Choroid plexus epithelial cell (primary cell): ENCODE data around the gene CELF4.

Source experiments
- DNase-seq: peaks from one replicate; pipeline ENCODE4 v3.0.0-alpha.2; 2010; ENCODE audit warnings: low read depth
- H3K4me3 ChIP-seq: 2 replicates; pipeline ENCODE4 v1.5.1; 2011; ENCODE audit warnings: low read depth, mild to moderate bottlenecking, control low read depth, low read length, moderate library complexity
- TF ChIP-seq, protein P1 (sequence below): conservative IDR thresholded peaks from 2 replicates; pipeline ENCODE4 v1.5.1; 2011; ENCODE audit warnings: low read depth, mild to moderate bottlenecking, control low read depth, inconsistent platforms, low read length, moderate library complexity

The CELF4 gene

DNA sequence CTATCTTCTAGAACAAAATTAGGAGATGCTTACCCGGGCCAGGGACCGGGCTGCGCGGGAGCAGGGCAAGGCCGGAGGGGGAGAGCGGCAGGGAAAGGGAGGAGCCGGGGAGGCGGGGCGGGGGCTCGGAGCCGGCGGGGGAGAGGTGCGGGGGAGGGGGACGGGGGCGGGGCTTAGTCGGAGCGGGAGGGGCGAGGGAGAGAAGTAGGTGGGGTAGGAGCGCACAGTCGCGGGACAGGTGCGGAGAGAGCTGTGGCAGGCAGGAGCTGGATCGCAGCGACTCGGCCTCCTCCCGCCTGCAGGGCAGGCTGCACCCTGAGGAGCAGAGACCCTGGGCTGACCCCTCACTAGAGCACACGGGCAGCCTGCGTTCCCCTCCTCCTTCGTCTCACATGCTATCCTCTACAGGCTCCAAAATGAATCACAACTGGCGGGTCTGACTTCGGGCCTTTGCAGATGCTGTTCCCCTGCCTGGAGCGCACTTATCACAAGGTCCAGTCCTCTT lies 290.3 kb downstream of the CELF4 start:
- H3K4me3 ChIP-seq: no peak overlapping the region
- no peak for DNase-seq
- TF ChIP-seq, protein P1, sequence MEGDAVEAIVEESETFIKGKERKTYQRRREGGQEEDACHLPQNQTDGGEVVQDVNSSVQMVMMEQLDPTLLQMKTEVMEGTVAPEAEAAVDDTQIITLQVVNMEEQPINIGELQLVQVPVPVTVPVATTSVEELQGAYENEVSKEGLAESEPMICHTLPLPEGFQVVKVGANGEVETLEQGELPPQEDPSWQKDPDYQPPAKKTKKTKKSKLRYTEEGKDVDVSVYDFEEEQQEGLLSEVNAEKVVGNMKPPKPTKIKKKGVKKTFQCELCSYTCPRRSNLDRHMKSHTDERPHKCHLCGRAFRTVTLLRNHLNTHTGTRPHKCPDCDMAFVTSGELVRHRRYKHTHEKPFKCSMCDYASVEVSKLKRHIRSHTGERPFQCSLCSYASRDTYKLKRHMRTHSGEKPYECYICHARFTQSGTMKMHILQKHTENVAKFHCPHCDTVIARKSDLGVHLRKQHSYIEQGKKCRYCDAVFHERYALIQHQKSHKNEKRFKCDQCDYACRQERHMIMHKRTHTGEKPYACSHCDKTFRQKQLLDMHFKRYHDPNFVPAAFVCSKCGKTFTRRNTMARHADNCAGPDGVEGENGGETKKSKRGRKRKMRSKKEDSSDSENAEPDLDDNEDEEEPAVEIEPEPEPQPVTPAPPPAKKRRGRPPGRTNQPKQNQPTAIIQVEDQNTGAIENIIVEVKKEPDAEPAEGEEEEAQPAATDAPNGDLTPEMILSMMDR: no peak

DNA sequence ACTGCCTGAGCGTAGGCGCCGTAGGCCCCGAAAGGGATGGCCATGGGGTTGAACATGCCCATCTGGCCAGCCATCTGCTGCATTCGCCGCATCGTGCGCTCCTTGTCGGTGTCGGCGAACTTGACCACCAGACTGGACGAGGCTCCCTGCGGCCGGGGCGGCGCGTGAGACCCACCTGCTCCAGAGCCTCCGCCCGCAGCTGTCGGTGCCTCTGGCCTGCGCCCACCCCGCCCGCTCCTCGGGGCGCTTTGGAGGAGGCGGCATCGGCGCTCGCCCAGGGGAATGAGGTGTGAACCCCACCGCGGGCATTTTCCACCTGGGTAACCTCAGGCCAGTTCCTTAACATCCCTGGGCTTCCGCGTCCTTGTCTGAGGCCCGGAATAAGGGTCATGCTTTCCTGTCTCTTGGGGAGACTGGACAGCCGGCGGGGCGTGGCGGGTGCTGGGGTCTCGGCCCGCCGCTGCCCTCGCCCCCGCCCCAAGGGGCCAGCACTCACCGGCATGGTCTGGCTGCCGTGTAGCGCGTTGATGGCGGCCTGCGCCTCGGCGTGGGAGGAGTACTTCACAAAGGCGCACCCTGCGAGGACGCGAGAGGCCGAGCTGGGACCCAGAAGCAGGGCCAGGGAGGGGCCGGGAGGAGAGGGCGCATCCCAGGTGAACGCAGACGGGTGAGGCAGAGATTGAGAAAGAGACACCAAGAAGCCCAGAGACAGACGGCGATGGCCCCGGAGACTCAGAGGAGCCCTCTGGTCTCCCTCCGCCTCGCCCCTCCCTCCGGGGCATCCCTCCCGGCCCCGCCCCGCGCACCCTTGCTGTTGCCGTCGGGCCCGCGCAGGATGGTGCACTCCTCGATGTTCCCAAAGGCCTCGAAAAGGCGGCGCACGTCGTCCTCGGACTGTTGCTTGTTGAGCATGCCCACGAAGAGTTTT lies 291.0 kb downstream of the CELF4 start:
- no peak overlapping the region for H3K4me3 ChIP-seq
- TF ChIP-seq, protein P1: no peak
- DNase-seq: no peak

DNA sequence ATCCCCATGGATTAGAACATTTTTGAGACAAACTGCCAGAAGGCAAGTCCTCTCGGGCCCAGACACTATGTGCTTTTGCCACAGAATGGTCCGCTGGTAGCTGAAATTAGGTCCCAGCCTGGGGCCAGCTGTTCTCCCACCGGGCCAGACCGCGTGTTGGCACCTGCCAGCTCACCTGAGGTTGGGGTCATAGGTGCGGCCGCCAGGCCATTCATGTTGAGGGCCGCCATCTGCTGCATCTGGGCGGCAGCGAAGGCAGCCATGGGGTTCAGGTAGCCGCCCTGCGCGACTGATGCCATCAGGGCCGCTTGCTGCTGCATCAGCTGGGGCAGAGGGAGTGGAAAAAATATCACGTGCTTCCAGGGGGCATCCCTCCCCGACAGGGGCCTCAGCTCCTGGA lies 292.8 kb downstream of the CELF4 start:
- no peak overlapping the region for H3K4me3 ChIP-seq
- DNase-seq: no peak
- TF ChIP-seq, protein P1: no peak

DNA sequence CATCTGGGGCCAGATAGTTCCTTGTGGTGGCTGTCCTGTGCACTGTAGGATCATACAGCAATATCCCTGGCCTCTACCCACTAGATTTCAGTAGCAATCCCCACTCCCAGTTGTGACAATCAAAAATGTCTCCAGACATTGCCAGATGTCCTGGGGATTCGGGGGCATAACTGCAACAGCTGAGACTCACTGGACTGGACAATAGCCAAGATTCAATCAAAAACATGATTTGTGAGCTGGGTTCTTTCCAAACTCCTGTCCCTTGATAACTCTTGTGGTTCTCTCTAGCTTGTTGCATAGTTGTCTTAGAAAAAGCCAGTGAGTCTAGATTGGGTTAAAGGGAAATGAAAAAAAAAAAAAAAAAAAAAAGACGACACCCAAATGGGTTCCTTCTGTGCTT lies 293.4 kb downstream of the CELF4 start:
- no peak overlapping the region for H3K4me3 ChIP-seq
- TF ChIP-seq, protein P1: no peak
- DNase-seq: no peak

DNA sequence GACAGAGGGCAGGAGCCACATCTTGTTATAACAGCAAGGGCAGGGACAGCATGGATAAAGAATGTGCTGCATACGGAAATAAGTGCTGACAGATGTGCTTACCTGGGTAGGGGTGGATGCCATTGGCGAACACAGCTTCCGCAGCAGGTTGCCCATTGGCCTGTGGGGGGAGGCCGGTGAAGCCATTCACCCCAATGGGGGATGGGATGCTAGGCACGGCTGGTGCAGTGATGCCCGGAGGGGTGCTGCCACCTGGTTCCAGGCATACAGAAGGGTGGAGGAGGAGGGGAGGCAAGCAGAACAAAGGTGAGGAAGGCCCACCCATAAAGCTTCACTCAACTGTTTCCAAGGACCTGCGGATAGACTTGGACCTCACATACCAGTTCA lies 294.9 kb downstream of the CELF4 start:
- no peak for DNase-seq
- TF ChIP-seq, protein P1: no peak
- H3K4me3 ChIP-seq: no peak overlapping the region

DNA sequence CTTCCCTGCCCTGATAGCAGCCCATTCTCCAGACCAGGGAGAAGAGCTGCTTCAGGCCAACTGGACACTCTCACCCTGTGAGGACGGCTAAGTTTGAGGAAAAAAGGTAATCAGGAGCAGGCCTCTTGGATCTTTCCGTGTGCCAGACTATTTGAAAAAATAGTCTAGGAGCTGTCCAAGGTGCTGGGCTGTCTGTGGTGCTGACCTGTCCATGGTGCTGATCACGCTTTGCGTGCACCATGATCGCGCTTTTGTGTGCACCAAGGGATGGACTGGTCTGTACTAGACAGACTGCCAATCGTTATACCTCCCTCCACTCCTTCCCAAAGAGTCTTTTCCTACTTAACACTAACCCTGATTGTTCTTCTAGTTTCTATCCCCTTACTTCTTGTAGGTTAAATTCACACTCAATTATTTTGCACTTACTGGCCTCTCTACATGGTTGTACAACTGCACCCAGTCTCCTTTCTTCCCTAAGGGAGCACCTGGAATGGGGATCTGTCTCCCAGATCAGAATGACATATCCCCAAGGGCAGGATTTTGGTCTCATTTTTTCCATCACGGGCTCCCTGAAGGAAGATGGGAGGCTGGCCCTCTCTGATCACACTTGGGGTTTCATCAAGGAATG lies 295.4 kb downstream of the CELF4 start:
- DNase-seq: peak; percentile 65
- TF ChIP-seq, protein P1: no peak
- no peak overlapping the region for H3K4me3 ChIP-seq

DNA sequence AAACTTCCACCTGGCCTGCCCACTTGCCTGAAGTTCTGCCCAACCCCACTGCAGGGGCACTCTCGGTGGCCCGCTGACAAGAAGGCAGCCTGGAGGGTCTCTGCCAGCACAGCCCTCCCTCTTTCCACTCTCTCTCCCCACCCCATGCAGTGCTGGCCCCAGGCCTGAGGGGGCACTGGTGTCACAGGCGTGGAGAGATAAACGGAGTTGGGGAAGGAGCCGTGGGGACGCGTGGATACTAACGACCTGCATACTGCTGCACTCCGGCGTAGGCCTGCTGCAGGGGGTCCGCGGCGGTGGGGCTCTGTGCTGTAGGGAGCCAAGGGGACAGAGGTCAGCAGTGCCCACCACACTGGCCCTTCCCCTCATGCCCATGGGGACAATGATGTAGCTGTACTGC lies 299.3 kb downstream of the CELF4 start:
- TF ChIP-seq, protein P1: no peak
- H3K4me3 ChIP-seq: no peak overlapping the region
- DNase-seq: no peak
